NCI-H2196 treated with DMSO at 0.1 percent for 48 hours (cell line): ENCODE measurements around the gene SRGAP3.

Source experiments
- DNase-seq: peaks from one replicate; lab custom pipeline; 2025; ENCODE audit not compliant: unreplicated experiment; lab: John Stamatoyannopoulos, UW

SRGAP3 gene

DNA sequence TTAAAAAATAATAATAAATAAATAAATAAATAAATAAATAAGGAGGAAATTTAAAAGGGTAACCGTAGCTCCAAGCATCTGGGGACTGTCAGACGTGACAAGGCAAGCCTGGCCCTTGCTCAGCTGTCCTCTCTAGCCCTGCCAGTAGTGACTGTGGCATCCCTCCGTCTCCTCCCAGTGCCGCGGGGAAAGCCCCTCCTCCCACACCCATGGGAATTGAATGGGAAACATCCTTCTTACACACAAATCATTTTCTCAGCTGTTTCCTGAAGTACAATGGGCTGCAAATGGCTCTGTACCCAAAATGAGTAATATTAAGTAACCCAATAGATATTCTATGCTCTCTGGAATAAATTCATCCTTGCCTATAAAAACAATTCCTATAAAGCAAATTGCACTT lies 184.6 kb downstream of the SRGAP3 start:
- DNase-seq: no peak

DNA sequence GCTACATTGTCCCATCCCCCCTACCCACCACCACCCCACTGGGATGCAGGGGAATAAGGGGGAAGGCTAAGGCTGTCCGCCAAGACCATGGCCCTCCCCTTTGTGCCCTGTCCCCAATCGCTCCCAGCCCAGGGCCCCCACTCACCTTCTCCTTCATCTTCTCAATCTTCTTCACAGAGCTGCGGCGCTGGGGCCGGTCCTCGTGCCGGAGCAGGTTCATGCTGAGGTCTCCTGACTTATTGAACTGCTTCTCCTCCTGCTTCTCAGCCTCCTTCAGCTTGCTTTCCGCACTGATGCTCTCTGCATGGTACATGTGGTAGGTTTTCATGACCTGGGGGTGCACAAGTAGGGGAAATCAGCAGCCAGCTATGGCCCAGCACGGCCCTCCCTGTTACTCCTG lies 185.2 kb downstream of the SRGAP3 start:
- DNase-seq: no peak

DNA sequence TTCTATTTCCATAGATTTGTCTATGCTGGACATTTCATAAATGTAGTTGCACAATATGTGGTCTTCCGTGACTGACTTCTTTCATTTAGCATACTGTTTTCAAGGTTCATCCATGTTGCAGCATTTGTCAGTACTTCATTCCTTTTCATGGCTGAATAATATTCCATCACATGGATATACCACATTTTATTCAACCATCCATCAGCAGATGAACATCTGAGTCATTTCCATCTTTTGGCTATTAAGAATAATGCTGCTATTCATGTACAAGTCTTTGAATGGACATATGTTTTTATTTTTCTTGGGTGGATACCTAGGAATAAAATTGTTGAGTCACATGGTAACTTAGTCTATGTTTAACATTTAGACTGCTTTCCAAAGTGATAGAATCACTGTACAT lies 186.9 kb downstream of the SRGAP3 start:
- no peak for DNase-seq

DNA sequence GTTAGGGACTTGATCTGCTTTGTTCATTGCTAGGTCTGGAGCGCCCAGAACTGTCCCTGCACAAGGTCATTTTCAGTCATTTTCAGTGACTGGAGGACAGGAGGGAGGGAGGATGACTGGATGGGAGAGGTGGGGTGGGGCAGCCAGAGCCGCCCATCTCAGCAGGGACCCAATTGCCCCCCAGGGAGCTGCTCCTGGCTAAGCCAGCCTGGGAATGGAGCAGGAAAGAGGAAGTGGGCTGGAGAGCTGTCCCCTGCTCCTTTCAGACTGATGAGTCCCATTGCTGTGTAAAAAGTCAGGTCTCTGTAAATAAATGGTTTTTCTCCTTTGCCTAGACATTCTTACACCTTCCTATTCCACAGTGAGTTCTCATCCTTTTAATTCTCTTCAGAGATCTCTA lies 187.8 kb downstream of the SRGAP3 start:
- no peak for DNase-seq

DNA sequence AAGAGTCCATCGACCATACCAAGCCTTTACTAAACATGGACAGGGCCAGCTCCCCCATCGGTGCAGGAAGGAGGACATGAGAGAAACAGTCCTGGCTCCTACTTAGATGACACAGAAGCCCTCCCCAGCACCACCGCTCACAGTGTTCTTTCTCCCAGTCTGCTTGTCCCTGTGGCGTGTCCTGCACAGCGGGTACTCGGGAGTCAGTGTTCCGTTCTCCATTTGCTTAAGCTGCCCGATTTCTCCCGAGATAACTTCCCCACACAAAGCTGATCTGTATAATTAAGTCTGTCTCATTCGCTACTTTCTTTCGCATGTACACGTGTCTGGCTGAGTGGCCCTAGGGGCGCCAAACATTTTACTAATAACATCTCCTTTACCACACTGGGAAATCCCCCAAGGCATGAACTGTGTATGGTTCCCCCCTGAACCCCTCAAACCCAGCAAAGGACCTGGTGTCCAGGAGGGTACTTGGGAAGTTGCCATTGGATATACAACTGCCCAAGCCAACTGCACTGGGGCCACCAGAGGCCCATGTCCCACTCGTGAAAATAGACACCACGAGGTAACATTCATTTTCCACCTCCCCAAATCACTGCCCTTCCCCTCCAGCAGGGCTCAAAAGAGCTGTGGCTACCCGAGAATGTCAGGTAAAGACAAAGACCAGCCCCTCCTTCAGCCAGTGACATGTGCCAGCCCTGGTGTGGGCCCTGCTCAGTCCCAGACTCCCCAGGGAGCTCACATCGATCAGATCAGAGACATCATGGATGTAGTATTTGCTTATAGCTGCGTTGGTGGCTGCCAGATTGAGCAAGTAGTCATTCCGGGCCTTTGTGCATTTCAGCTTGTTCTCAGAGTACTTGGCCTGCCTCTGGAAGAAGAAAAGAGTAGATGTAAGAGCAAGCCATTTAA lies 189.7 kb downstream of the SRGAP3 start:
- DNase-seq: no peak

DNA sequence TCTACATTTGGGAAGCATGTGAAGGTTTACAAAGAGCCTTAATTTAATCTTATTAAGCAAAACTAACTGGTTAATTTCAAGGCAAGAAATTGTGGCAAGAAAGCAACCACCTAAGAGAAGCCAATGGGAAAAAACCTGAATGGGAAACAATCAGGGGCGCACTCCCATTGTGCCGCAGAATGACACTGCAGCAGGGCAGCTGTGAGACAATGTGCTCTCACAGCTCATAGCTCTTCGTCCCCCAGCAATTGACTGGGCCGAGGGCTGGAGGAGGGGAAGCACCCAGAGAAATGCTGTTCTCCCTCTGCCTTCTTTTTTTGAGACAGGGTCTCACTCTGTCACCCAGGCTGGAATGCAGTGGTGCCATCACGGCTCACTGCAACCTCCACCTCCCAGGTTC lies 192.9 kb downstream of the SRGAP3 start:
- no peak for DNase-seq

DNA sequence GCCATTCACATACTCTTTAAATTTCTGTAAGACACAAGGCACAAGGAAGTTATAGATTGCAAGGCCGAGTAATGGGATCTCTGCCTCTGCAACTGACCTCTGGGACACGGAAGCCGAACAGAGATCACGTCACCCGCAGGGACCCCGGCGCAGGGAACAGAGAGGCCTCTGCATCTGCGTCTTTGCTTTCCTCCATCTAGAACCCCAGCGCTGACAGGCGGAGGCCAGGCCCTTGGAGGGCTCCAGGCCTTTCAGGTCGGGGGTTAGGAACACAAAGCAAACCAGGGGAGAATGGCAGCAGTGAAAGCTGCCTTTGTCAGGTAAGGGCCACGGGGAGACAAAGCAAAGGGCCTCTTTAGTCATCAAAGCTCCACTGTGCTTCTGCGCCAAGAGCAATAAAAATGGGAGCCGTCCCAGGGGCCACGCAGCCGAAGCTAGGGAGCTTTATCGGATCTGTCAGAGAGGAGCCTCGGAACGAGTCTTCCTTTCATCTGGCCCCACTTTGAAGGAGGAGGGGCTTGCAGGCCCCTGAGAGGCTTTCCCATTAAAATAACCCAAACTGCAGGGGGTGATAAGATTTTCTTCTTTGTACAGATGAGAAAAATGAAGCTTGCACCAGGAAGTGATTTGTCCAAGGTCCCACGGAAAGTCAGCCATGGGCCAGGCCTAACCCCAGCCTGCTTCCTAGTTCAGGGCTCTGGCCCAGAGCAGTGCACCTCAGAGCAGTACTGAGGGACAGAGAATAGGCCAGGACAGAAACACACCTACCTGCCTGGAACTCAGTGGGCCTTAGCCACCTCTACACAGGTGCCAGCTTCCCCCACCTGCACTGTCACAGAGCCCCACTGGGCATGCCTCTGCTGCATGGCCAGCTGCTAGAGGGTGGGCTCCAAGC lies 201.7 kb downstream of the SRGAP3 start:
- no peak for DNase-seq

DNA sequence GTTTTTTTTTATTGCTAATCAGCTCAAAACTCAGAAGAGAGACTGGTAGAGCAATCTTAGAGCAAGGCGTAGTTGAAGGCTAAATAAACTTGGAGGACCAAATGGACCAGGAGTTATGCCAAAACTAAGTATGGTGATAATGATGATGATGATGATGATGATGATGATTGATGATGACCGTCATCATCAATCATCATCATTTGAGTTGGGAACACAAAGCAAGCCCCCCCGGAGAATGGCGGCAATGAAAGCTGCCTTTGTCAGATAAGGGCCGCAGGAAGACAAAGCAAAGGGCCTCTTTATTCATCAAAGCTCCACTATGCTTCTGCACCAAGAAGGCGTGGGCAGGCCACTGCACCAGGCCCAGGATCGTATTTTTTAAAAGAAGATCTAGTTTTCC lies 204.1 kb downstream of the SRGAP3 start:
- no peak for DNase-seq

DNA sequence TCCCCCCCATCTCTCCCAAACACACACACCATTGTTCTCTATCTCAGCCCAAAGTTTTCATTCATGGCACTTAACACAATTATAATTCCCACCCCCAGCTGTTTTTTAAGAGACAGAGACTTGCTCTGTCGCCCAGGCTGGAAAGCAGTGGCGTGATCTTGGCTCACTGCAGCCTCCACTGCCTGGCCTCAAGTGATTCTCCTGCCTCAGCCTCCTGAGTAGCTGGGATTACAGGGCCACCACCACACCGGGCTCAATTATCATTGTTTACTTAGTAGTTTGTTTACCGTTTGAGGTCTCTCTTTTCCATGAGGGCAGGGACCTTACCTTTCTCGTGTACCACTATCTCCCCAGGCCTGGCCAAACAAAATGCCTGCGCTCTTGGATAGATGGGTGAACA lies 206.4 kb downstream of the SRGAP3 start:
- no peak for DNase-seq

DNA sequence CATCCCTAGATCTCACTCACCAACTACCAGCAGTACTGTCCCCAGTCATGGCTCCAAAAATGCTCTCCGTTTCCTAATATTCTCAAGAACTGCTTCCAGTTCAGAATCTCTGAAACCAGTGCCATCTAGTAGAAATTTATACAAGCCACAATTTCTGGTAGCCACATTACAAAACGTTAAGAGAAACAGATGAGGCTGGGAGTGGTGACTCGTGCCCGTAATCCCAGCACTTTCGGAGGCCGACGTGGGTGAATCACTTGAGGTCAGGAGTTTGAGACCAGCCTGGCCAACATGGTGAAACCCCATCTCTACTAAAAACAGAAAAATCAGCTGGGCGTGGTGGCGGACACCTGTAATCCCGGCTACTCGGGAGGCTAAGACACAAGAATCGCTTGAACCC lies 207.8 kb downstream of the SRGAP3 start:
- DNase-seq: no peak

DNA sequence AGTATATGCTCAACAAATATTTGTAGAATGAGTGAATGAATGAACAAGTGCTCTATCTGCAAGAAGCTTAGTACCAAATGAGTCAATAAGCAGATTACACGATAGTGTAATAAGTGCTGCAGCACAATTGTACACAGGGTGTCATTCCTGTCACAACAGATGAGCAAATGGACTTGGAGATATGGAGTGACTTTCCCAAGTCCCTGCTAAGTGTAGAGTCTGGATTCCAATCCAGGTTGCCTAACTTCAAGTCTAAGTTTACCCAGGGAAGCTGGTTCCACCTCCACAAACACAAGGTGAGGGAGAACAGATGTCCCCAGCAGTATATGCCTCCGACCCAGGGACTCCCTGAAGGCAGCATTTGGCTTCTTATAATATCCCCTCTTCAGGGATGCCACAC lies 208.4 kb downstream of the SRGAP3 start:
- DNase-seq: no peak

DNA sequence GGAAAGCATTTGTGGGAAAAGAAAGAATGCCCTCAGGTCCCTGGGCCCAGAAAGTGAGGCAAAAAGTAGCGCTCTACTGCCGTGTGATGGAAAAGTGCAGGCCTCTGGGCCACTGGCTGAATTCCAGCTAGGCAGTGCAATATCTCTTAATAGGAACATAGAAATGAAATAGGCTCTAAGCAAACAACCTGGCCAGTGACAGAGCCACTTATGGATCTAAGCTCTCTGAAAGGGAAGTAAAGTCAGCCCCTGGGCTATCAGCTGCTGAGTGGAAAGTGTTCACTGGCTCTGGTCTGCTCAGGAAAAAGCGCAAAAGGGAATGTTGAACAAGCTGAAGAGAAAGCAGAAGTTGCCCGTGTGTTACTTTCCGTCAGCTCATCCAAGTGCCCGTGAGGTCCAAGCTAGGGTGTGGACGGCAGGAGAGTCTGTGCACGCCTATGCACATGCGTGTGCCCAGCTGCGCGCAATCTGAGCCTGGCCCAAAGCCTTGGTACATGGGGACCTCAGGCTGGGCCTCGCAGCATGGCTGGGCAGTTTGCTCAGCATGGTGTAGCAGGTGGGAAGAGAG lies 212.2 kb downstream of the SRGAP3 start:
- no peak for DNase-seq

DNA sequence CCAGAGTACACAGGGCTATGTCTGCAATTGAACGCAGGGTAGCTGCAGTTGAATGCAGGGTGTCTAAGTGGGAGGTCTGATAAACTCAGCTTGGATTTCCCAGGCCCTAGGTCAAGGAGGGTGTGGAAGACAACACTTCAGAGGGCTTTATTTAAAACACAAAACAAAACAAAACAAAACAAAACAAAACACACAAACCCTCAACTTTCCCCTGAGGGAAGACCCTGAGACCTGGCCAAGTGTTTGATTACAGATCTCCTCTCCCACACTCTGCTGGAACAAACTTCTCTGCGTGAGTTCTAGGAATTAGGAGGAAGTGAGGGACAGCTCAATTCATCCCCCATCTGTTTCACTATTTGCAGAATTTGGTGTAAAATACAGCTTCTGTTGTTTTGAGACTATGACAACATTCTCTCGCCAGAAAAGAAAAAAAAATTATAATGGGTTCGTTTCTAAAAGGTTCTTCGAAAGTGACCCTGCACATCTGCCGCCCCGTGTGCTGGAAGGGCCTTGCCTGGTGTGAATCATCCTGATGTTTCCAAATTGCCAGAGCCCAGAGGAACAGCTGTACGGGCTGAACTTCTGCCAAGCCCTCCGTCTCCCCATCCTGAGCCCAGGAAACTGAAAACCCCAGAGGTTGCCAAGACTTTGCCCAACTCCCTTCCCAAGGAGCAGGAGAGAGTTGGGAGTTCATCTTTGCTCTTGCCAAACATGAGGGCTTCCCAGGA lies 212.9 kb downstream of the SRGAP3 start:
- DNase-seq: no peak

DNA sequence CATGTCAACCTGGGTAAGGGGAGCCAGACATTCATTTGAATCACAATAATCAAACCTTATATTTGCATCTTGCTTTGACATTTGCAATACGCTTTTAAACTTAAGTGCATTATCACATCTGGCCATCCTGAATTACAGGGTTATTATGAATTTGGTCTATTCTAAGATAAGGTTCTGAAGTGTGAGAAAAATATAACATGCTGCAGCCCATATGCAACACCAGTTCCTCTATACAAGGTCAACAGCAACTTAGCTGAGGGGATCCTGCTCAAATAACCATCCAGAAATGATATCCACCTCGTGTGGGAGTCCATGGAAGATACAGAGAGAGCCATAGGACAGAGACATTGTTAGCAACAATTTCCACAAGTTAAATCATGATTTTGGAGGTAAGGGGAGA lies 213.5 kb downstream of the SRGAP3 start:
- DNase-seq: no peak

DNA sequence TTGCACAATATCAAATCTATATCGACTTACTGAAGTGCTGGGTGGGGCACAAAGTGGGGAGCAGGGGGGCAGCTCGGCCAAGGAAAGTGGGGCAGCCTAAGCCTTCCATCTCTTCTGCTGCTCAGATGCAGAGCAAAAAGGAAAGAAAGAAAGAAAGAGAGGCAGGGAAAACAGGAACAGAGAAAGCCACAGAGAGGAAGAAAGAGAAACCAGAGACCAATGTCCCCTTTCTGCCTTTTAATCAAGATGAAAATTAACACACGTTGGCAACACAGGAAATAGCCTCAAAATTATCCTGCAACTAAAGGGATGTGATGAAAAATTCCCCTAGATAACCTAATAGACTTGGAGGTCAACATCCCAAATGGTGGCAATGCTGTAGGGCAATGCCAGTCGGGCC lies 214.0 kb downstream of the SRGAP3 start:
- DNase-seq: no peak

DNA sequence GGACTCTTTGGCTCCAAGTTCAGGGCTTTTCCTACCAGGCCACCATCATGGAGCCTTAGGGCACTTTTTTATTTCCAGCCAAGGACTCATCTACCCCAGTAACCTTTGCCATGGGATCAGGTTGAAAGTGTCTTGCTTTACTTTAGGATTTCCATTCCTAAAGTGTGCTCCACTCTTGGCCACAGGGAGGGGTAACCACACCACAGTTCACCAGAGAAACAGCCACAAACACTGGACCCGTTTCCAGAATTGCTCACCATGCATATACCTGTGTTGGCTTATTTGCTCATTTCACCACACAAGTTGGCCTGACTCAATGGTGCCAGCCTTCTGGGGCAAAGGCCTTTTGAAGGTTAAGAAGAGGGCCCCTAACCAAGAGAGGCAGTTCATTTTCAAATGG lies 215.6 kb downstream of the SRGAP3 start:
- no peak for DNase-seq

DNA sequence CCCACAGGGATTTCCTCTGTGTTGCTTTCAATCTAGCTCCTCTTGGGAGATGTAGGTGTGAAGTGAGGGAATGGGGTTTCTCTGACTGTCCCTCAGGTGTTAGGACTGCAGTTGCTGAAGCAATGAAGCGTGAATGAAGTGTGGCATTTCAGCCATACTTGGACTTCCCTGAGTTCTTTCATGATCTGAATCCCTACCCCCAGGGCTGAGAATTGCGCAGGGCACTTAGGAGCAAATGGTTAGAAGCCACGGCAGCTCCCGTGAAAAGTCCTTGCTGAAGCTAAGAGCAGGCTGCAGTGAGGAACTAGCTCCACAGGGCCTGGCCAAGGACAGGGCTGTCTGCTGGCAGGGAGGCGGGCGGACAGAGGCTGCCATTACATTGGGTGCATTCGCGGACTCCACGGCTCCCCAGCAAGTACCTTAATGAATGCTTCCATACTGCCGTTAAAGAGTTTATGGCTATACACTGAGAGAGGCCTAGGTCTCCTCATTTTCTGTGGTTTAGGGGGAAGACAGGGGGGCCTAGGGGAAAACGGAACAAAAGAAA lies 217.1 kb downstream of the SRGAP3 start:
- DNase-seq: no peak

DNA sequence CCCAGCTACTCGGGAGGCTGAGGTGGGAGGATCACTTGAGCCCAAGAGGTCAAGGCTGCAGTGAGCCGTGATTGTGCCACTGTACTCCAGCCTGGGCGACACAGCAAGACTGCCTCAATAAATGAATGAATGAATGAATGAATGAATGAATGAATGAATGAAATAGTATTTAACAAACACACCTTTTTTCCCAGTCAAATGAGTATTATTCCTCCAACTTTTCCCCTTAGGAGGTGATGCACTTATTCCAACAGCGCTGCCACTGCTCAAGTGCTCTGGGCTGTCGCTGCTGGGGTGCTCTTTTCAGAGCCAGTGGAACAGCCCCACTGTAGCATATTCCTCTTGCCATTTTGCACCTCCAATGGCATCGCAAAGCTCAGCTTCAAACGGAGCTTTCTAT lies 219.4 kb downstream of the SRGAP3 start:
- DNase-seq: no peak

DNA sequence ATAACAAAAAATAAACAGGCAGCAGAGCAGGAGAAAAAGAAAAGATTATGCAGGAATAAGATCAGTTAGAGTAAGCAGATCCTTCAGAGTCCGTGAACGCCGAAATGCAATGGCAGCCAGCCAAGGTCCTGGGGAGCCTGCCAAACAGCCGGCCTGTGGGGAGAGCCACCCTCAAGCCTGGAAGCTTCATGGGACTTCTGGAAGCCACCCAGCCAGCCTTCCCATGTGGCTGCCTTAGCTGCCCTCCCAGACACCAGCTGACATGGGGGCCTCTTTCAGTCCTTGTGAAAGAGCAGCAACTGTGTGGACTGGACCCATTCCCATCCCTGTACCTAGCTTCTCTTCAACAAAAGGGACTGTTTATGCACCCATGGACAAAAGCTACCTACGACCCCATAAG lies 221.3 kb downstream of the SRGAP3 start:
- DNase-seq: no peak

DNA sequence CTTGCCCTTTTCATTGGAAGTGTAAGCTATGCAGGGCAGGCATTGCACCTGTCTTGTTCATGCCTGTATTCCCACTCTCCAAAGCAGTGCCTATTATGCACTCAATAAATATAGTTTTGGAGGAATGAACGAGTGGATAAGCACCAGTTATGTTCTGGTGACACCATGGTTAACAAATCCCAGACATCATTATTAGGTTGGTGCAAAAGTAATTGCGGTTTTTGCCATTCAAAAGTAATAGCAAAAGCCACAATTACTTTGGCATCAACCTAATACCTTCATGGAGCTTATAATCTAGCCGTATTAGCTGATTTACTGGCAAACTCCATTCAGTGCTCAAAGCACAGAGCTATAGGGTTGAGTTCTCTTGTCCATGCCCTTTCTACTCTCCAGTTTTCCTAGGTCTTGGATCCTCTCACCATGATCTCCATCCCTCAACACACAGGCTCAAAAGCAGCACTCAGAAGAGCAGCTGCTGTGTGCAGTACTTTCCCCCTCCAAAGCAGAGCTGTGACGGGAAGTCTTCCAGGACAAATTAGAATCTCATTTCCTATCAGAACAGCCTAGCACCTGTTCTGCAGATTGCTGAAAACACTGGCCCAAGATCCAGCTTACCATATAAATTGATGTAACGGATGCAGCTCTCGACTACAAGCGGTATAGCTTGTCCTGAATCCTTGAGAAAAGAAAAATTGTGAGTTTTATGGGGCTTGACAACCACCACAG lies 223.0 kb downstream of the SRGAP3 start:
- DNase-seq: no peak
